GM04504 (cell line): ENCODE data around the gene LYPD6B.
A peak's percentile ranks its signal among the peaks of the same experiment; 100 is the strongest.

Source experiments
- DNase-seq: peaks from one replicate; pipeline ENCODE4 v3.0.0-alpha.2; 2012; ENCODE audit warnings: low read depth

The LYPD6B gene

DNA sequence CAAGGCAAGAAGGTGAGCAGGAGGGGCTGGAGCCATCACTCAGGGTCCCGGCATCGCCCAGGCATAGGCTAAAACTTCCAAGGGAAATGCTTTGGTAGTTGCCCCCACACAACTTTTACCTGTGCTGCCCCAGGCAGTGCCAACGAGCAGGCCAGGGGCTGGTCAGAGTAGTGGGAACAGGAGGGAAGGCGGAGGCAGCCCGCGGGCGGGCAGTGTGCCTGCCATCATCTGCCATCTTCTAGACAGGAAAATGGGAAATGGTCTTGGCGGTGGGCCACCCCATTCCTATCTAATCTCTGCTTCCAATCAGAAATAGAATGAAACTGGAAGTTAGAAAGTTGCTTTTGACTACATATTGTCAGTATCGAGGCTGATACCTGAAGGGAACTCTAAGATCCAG, 26.0 kb upstream of the LYPD6B start:
- no peak for DNase-seq

DNA sequence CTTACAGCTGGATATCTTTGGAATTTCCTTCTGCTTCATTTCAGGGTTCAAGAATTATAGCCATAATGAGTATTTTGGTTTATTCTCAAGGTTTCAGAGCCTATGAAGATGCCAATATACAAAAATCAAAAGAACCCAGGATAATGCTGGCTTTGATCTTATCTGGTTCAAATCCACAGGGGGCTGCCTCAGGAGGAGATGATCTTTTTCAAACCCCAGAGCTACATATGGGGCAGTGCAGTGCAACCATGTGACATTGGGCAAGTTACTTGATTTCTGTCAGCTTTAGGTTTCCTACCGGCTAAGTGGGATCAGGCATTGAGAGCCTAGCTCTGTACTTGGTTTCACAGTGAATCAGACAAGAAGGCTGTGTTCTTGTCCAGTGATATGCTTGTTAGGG, 23.0 kb upstream of the LYPD6B start:
- DNase-seq = no peak

DNA sequence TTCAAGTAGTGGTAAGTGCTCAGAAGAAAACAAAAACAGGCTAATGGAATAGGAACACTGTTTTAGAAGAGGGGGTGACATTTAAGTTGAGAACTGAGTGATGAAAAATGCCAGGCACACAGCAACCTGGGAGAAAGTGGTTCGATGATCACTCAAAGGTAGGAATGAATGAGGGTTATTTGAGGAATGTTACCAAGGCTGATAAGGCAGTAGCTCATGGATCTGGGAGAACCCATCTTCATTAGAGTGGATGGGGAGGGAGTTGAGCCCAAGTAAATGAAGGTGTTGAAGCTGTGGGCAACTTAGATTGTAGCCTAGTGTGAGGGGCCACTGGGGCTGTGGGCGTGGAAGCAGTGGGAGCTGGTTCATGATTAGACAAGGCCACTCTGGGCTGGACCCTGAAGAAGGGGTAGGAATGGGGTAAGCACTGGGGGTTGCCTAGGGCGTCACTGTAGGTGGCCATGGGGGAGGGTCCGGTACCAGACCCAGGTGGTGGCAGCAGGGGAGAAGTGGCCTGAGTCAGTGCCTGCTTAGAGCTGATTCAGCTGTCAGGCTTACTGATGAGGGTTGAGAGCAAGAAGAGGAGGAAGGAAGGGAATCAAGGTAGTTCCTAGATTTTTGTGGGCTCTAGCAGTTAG, 22.5 kb upstream of the LYPD6B start:
- DNase-seq = no peak

DNA sequence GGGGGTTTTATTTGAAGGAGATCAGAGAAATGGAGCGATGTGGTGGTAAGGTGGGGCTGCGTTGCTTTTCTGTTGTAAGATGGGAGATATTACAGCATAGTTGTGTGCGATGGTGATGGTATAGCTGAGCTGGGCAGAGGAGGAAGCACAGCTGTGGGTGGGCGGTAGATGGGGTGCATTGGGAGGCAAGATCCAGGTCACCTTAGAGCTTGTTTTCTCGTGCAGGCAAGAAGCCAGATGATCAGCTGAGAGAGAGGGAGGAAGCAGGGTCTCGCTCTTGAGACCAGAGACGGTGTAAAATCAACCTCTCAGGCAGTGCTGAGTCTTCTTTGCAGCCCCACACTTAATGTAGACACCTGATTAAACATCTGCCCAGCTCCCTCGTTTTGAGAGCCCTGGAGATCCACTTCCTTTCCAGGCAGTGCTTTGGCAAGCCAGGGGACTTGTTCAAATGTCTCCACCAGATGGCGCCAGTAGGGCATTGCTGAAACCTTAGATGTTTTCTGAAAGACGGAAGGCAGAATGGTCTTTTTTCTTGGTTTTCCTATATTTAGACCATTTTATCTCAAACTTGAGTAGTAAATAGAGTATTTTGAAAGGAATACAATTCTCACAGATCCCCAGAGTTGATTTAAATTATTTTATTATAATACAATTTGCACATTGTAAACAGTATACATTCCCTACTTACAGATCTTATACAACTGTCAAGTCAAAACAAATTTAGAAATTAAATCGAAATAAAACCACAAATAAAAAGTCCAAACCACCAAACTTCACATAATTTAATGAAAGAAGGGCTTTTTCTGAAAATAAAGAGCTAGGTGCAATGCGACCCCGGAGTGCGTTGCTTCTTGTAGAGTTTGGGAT, 21.1 kb upstream of the LYPD6B start:
- peak; percentile 59 for DNase-seq

DNA sequence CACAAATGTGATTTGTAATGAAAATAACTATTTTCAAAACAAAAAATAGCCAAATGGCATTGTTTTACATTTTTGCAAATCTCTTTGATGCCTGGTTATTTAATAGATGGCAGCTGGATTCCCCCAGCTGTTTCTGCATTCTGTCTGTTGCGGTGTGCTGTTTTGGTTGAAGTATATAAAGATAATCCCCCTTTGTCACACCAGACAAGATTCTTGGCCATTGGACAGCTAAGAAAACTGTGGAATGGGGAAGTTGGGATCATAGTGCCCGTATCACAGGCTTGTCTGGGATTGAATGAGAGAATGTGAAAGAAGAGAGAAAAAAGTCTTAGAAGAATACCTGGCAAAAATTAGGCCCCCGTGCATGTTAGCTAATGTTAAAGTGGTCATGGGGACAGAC, 19.5 kb upstream of the LYPD6B start:
- DNase-seq = no peak

DNA sequence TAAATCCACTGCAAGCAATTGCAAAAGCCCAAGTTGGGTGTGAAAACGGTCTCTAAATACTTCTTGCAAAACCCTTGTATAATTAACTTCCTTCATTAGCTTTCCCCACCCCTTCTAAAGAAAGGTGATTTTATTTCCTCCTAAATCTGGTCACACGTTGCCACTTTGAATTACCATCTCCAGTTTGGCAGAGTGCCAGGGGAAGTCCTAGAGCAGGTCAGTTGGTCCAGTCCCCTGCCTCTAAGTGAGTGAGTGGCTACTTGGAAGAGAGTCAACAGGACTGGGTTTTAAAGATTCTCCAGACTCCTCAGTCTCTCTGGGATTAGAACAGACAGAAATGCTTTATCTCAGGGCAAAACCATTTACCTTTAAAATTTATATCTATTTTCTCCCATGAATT, 18.7 kb upstream of the LYPD6B start:
- DNase-seq = no peak

DNA sequence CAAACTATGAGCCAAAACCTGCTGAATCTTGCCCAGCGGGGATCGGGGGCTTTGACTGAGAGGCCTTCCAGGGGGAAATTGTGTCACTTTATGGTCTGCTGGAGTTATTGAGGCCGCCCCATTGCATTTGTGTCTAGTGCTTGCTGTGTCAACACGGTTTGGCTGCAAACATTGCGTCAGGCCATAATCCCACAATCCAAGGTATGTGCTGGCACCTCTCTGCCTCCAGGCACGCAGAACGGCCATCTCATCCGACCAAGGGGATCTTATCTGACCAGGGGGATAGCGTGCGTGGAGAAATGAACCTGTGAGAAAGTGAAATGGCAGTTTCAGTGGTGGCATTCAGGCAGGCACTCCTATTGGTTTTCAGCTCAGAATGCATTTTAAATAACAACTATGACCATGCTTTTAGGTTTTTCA, 18.1 kb upstream of the LYPD6B start:
- no peak for DNase-seq

DNA sequence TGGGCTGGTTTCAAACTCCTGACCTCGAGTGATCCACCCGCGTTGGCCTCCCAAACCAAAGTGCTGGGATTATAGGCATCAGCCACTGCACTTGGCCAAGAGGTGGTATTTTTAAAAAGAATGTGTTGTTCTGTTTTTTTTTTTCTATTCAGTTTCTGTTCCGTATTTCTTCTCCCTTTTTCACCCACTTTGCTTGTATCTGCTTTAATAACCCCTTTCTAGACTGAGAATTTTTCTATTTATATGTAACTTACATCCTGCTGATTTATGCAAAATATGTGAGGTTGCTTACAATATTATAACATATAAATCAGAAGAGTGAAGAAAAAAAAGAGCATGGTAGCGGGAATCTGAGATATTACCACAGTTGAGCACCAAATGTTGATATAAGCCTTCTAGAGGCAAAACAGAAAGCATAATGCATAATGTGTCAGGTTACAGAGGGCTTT, 17.2 kb upstream of the LYPD6B start:
- no peak for DNase-seq

DNA sequence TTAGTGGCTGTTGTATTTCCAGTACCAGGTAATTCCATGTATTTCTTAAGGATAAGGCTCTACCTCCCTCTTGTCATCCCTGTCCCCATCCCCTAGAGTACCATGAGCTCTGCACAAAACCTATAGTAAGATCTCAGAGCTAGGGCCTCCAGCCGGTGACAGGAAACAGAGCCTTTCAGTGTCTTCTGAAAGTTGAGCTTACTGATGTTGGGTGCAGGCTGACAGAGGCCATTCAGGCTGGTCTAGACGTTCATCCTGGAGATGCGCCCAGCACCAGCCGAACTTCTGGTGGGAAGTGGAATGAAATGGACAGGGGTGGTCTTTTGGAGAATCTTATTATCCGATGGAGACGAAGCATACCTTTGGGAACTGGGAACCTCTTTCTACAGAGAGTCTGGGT, 16.7 kb upstream of the LYPD6B start:
- DNase-seq = no peak

DNA sequence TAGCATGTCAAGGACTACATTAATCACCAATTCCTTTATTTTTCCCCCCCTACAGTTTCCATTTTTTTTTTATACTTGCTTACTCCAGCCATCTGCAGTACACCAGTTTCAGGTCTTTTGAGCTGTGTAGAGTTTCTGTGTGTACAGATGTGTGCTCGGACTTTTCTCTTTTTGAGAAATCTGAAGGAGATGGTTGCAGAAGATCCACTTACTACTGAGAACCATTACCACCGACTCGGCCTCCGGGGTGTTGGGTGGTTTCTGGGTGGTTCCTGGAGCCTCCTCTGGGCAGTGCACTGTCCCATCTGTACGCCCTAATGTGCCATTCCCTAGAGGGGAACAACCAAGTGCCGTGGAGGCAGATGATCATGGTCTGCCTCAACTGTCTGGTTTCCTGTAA, 15.4 kb upstream of the LYPD6B start:
- DNase-seq = no peak

DNA sequence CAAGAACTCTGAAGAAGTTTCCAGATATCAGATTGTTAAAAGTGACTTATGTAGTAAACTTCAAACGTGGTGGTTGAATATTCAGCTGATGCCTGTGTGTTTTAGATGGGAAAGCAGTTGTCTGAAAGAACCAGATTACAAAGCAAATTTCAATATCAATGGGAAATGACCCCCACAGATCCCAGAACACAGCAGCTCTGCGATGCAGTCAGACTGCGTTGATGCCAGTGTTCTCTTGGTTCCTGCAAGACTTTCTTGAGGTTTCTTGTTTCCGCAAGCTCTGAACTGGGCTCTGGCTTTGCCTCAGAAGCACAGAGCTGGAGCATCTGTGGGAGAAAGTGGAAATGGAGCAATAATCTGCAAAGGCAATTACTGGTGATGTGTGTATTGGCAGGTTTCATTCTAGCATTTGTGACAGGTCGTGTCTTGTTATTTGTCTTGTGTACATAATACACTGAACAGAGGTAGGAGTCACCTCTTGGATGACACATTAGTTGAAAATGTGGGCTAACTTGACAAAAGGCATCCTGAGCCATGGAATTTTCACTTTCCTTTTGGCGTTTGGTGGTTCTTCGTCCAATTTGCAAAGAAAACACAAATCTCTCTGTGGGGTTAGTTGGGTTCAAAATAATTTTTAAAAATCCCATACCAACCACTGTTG, 10.8 kb upstream of the LYPD6B start:
- DNase-seq = no peak

DNA sequence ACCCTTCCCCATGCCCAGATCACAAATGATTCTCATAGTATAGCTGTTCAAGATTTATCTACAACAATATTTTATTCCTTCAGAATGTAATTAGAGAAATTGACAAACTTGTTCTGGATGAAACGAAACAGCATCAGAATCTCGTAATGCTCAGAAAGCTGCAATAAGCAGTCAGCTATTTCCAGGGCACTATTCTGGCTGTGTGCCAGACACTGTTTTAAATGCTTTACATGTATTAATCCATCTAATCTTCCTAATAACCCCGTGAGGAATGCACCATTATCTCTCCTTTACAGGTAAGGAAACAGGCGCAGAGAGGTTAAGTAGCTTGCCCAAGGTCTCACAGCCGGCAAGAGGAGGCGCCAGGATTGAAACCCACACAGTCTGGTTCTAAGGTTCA, 10.1 kb upstream of the LYPD6B start:
- no peak for DNase-seq

DNA sequence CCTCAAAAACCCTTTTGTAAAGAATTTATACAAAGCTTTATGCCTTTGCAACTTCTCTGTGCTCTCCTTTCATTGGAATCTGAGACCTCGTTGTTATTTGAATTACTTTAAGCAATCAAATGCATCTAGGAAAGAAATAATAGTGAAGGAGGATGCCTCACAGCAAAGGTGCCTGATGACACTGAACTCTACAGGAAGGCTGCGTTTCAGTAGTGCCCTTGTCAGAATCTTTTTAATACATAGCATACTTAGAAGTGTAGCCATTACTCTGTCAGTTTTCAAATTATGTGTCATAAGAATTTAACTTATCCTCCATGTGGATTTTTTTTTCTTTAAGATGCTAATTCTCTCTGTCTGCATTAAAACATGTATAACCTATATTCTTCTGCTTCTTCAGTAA, 9.6 kb upstream of the LYPD6B start:
- DNase-seq = no peak

DNA sequence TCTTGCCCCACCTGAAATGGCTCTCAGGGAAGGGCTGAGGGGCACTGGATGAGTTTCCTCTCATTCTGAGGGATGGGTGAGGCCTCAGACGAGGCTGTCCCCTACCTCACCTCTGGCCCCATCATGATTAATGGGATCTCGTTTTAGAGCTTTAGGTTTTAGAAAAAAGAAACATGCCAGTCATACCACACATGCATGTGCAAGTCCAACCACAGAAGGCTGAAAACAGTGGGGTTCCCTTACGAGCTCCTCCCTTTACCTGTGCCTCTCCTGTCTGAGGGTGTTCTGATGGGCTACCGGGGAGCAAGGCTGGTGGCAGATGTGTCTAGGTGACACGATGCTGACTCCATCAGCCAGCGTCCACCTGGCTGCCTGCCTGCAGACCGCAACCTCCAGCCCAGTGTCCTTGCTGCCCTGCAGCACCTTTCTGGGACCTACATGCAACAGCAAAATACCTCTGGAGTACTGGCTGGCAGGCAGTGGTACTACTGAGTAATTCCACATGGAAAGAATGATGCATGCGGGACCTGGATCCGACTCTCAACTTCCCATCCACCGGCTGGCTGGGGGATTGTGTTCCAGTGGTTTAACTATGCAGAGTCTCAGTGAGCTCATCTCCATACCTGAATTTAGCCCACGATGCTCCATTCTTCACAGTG, 9.1 kb upstream of the LYPD6B start:
- no peak for DNase-seq

DNA sequence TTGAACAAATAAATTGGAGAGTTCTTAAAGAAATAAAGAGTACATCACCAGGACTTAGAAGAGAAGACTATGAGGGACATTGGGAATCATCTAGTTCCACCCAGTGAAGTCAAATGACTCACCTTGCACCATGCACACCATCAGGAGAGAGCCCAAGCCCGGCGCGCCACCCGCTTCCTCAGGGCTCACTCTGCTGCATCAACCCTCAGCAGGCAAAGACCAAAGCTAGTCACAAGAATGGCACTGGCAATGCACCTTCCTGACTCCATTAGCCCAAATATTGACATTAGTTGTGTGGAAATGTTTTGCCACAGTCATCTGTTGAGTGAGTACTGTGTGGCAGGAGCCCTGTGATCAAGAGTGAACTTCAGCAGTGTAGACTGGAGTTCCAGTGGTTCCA, 7.1 kb upstream of the LYPD6B start:
- DNase-seq = no peak

DNA sequence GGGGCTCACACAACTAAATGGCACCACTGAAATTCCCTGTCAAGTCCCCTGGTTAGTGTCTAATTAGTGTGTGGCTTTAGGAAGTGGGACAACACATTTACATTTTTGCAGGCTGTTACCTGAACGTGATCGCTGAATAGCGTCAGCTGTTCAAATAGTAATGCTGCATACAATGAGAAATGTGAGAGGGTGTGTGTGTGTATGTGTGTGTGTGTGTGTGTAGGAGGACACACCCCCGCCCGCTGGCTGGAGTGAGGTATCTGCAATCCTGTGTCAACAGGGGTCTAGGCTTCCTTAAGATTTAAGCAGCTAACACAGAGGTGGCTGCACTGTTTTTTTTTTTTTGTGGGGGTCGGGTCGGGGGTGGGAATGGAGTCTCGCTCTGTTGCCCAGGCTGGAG, 4.8 kb upstream of the LYPD6B start:
- no peak for DNase-seq

DNA sequence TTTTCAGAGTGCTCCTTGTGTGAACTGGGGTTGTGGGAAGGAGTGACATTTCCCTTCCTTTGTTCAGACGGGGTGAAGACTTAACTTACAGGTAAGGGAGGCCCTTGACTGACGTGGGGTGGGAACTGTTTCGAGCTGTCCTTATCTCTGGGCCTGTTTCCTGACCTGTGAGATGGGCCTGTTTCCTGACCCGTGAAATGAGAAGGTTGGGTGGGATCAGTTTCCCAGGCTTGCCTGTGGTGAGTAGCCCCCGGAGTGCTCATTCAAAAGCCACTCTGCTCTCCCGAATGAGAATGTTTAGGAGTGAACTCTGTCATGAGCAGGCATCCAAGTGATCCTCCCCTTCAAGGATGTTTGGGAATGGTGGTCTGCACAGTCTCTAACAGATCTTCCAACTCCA, 4.1 kb upstream of the LYPD6B start:
- DNase-seq = no peak

DNA sequence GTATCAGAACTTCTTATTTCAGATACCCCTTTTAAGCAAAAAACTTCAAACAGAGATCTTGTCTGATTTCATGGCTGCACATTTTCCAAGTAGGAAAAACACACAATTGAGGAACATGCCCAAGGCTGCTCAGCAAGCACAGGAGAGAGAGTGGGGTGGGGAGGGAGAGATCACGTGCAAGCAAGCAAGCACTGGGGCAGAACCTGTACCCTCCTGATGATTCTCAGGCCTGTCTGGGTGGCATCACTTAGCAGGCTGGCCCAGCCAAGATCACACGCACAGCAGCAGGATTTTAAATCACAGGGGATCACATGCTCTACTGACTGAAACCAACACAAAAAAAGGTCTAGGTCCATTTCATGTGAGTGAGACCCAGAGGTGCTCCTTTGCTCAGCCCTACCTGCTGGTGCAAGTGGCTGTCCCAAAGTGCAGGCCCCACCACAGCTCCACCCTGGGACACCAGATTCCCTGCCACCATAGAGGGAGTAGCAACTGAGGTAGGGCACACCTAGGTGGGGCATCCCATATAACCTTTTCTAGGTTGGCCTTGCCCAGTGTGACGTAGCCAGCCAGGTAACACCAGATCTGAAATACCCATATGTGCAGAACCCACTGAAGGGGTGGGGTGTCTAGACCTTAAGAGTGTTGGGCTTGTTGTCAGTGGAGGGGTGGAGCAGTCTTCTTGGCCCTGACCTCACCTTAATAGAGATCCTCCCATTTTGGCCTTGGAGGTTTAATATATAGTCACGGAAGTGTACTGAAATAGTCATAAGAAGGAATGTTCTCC, 1.8 kb upstream of the LYPD6B start:
- no peak for DNase-seq

DNA sequence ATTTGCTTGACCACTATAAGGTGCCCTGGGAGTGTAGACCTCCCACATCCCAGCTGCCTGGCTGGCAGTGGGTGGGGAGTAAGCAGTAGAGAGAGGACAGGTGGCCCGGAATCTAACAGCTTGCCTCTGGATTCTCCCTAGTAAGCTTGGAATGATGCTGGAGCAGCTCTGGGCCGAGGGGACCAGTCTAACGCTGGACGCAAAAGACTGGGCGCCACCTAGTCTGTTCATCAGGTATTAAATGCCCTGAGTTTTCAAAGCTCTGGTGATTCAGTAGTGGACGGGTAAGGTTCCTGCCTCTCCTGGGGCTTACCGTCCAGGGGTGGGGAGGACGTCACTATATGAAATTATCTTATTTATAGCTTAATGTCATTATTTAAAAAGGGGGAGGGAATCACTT, 648 bp upstream of the LYPD6B start:
- DNase-seq = no peak

DNA sequence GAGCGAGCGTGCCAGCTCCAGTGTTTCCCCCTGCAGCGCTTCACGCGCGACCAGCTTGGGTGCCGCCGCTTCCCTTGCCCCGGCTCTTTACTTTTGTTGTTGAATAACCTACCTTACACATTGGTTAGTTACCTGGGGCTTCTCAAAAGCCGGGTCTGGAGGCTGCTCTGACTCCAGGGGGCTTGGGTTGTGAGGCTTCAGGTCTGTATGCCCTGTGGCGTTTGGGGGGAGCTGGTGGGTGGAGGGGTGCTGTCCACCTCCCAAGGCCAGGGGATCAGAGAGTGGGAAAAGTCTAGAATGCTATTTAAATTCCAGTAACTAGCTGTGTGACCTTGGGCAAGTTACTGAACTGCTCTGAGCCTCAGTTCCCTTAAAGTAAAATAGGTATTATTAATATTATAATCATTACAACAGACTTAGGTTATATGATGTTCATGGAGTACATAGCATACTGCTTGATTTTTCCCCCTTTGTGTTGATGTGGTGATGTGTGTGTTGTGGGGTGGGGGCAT, 770 bp downstream of the LYPD6B start:
- no peak for DNase-seq

DNA sequence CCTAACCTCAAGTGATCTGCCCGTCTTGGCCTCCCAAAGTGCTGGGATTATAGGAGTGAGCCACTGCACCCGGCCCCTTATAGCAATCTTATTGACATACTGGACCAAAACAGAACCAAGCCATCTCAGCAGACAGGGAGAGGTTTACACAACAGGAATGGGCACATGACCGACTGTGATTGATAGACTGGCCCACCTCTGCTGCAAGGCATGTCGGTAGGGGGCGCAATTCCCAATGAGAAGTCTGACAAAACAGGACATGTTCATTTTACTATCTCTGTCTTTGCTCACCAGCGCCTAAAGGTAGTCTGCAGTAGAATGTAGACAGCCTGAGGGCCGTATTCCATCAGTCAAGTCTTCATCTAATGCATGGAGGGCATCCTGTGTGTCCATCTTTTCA, 2.0 kb downstream of the LYPD6B start:
- DNase-seq = no peak

DNA sequence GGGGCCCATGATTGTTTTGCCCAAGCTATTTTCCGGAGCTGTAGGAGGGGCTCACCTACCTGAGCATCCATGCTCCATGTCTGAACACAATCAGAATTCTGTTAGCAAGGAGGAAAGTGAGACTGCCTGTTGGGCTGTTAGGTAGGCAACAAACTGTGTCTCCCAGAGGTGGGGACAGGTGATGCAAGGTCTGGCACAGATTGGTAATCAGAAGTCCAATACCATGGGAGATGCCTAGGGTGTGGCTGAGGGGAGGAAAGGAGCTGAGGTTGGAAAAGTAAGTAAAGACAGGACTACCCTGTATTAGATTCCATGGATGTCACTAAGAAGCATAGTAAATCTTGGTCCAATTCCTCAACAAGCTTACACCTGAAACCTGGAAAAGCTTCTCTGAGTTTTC, 3.0 kb downstream of the LYPD6B start:
- no peak for DNase-seq
